ENCODE measurements around the gene LIG3.

The LIG3 gene

DNA sequence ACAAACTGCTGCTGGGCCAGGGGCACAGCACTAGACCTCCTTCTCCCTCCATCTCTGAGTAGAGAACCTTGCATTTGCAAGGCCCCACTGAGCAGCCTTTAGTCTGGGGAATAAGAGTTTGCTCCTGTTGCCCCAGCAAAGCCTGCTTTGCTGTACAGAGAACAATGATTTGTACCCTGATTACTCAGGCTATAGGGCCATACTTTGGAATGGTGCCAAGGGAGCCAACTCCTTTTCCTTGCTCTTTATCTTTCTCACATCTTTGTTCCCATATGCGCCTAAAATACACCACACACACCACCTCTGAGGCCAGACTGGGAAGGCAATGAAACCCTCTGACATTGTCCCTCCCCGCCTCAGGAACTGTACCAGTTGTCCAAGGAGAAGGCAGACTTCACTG lies 21.2 kb downstream of the LIG3 start:
- no peak for TF ChIP-seq YY1 (IDR thresholded peaks at IDR 0.05; ENCODE audit: insufficient read depth, insufficient read length)
- no peak for TF ChIP-seq SUZ12 (IDR thresholded peaks at IDR 0.05; ENCODE audit: extremely low read depth, insufficient read depth, insufficient read length)
- TF ChIP-seq ZNF274 (IDR thresholded peaks at IDR 0.05; ENCODE audit: low read depth, low read length): no peak
- no peak for DNase-seq (ENCODE audit: low read depth, low spot score)
- H3K36me3 ChIP-seq (ENCODE audit: insufficient read depth, insufficient read length, low read length): peaks cover 93% of the 10 kb centered on the region

GRCh38 chr17:35002876-35003551 lies 22.7 kb downstream of the LIG3 start:
- Histone ChIP-seq H3K4me1 (ENCODE audit: insufficient read depth, insufficient read length) (peaks cover 4% of the 10 kb centered on the region), H3K9ac (ENCODE audit: insufficient read length, low read depth) (no peak overlapping the region), H3K4me3 (ENCODE audit: insufficient read length, low read depth) (no peak overlapping the region), H3K36me3 (ENCODE audit: insufficient read depth, insufficient read length, low read length) (peaks cover 91% of the 10 kb centered on the region), H3K9me3 (ENCODE audit: insufficient read depth, low read length) (no peaks in the 10 kb centered on the region), H3K27me3 (ENCODE audit: insufficient read depth, insufficient read length) (no peaks in the 10 kb centered on the region)
- TF ChIP-seq ZNF274 (IDR thresholded peaks at IDR 0.05; ENCODE audit: low read depth, low read length) (no peak), SUZ12 (IDR thresholded peaks at IDR 0.05; ENCODE audit: extremely low read depth, insufficient read depth, insufficient read length) (no peak), YY1 (IDR thresholded peaks at IDR 0.05; ENCODE audit: insufficient read depth, insufficient read length) (no peak)
- no peak for DNase-seq (ENCODE audit: low read depth, low spot score)

More for the DNA sequence above, 21.2 kb downstream of the LIG3 start:
- no peak overlapping the region for H3K4me3 ChIP-seq (ENCODE audit: insufficient read length, low read depth)
- H3K9ac ChIP-seq (ENCODE audit: insufficient read length, low read depth): no peak overlapping the region
- H3K9me3 ChIP-seq (ENCODE audit: insufficient read depth, low read length): no peaks in the 10 kb centered on the region
- H3K4me1 ChIP-seq (ENCODE audit: insufficient read depth, insufficient read length): peaks cover 4% of the 10 kb centered on the region
- H3K27me3 ChIP-seq (ENCODE audit: insufficient read depth, insufficient read length): no peaks in the 10 kb centered on the region

- Histone ChIP-seq H3K9ac (ENCODE audit: insufficient read length, low read depth) (no peak overlapping the region), H3K9me3 (ENCODE audit: insufficient read depth, low read length) (no peaks in the 10 kb centered on the region), H3K4me1 (ENCODE audit: insufficient read depth, insufficient read length) (no peaks in the 10 kb centered on the region), H3K4me3 (ENCODE audit: insufficient read length, low read depth) (no peak overlapping the region), H3K36me3 (ENCODE audit: insufficient read depth, insufficient read length, low read length) (peaks cover 88% of the 10 kb centered on the region), H3K27me3 (ENCODE audit: insufficient read depth, insufficient read length) (no peaks in the 10 kb centered on the region)
- no peak for DNase-seq (ENCODE audit: low read depth, low spot score)
- no peak for TF ChIP-seq YY1 (IDR thresholded peaks at IDR 0.05; ENCODE audit: insufficient read depth, insufficient read length)
Measured at GRCh38 chr17:35003778-35004177, 23.5 kb downstream of the LIG3 start.

GRCh38 chr17:35006345-35006744 lies 26.0 kb downstream of the LIG3 start:
- TF ChIP-seq ZNF274 (IDR thresholded peaks at IDR 0.05; ENCODE audit: low read depth, low read length): no peak
- DNase-seq (ENCODE audit: low read depth, low spot score): no peak
- Histone ChIP-seq H3K27me3 (ENCODE audit: insufficient read depth, insufficient read length) (no peaks in the 10 kb centered on the region), H3K9ac (ENCODE audit: insufficient read length, low read depth) (no peak overlapping the region), H3K9me3 (ENCODE audit: insufficient read depth, low read length) (no peaks in the 10 kb centered on the region), H3K4me1 (ENCODE audit: insufficient read depth, insufficient read length) (peaks cover 2% of the 10 kb centered on the region), H3K4me3 (ENCODE audit: insufficient read length, low read depth) (no peak overlapping the region), H3K36me3 (ENCODE audit: insufficient read depth, insufficient read length, low read length) (peaks cover 75% of the 10 kb centered on the region)

GRCh38 chr17:35006961-35007360 lies 26.6 kb downstream of the LIG3 start:
- H3K27me3 ChIP-seq (ENCODE audit: insufficient read depth, insufficient read length): no peaks in the 10 kb centered on the region
- TF ChIP-seq SUZ12 (IDR thresholded peaks at IDR 0.05; ENCODE audit: extremely low read depth, insufficient read depth, insufficient read length): no peak
- no peak for TF ChIP-seq ZNF274 (IDR thresholded peaks at IDR 0.05; ENCODE audit: low read depth, low read length)
- no peak for TF ChIP-seq YY1 (IDR thresholded peaks at IDR 0.05; ENCODE audit: insufficient read depth, insufficient read length)
- DNase-seq (ENCODE audit: low read depth, low spot score): no peak
- H3K9ac ChIP-seq (ENCODE audit: insufficient read length, low read depth): no peak overlapping the region
- H3K4me3 ChIP-seq (ENCODE audit: insufficient read length, low read depth): no peak overlapping the region
- peaks cover 75% of the 10 kb centered on the region for H3K36me3 ChIP-seq (ENCODE audit: insufficient read depth, insufficient read length, low read length)
- no peaks in the 10 kb centered on the region for H3K9me3 ChIP-seq (ENCODE audit: insufficient read depth, low read length)
- H3K4me1 ChIP-seq (ENCODE audit: insufficient read depth, insufficient read length): peaks cover 3% of the 10 kb centered on the region

DNA sequence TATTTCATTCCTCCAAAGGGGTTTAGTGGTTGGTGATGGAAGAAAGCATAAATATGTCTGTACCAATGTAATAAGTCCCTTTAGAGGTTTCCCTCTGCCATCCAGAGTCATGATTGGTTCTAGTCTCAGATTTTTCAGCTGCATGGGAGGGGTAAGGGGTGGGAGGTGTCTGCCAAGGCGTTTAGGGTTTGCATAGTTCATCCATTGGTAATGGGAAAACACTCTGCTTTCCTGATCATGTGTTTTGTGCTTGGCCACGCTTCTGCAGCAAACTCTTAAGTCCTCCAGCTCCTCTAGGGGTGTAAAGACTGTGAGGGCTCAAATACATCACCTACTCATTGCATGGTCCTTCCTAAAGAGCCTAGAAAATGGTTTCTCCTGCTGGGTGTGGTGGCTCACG lies 29.8 kb downstream of the LIG3 start:
- peaks cover 50% of the 10 kb centered on the region for H3K36me3 ChIP-seq (ENCODE audit: insufficient read depth, insufficient read length, low read length)
- peaks cover 3% of the 10 kb centered on the region for H3K4me1 ChIP-seq (ENCODE audit: insufficient read depth, insufficient read length)
- no peaks in the 10 kb centered on the region for H3K27me3 ChIP-seq (ENCODE audit: insufficient read depth, insufficient read length)
- DNase-seq (ENCODE audit: low read depth, low spot score): no peak
- TF ChIP-seq SUZ12 (IDR thresholded peaks at IDR 0.05; ENCODE audit: extremely low read depth, insufficient read depth, insufficient read length) (no peak), ZNF274 (IDR thresholded peaks at IDR 0.05; ENCODE audit: low read depth, low read length) (no peak), YY1 (IDR thresholded peaks at IDR 0.05; ENCODE audit: insufficient read depth, insufficient read length) (no peak)
- no peaks in the 10 kb centered on the region for H3K9me3 ChIP-seq (ENCODE audit: insufficient read depth, low read length)
- H3K9ac ChIP-seq (ENCODE audit: insufficient read length, low read depth): no peak overlapping the region
- no peak overlapping the region for H3K4me3 ChIP-seq (ENCODE audit: insufficient read length, low read depth)

GRCh38 chr17:35011671-35012216 lies 31.4 kb downstream of the LIG3 start:
- TF ChIP-seq SUZ12 (IDR thresholded peaks at IDR 0.05; ENCODE audit: extremely low read depth, insufficient read depth, insufficient read length): no peak
- no peak for TF ChIP-seq YY1 (IDR thresholded peaks at IDR 0.05; ENCODE audit: insufficient read depth, insufficient read length)
- TF ChIP-seq ZNF274 (IDR thresholded peaks at IDR 0.05; ENCODE audit: low read depth, low read length): no peak
- Histone ChIP-seq H3K4me3 (ENCODE audit: insufficient read length, low read depth) (no peak overlapping the region), H3K27me3 (ENCODE audit: insufficient read depth, insufficient read length) (no peaks in the 10 kb centered on the region), H3K9me3 (ENCODE audit: insufficient read depth, low read length) (no peaks in the 10 kb centered on the region), H3K4me1 (ENCODE audit: insufficient read depth, insufficient read length) (peaks cover 3% of the 10 kb centered on the region), H3K36me3 (ENCODE audit: insufficient read depth, insufficient read length, low read length) (peaks cover 51% of the 10 kb centered on the region), H3K9ac (ENCODE audit: insufficient read length, low read depth) (no peak overlapping the region)
- DNase-seq (ENCODE audit: low read depth, low spot score): no peak

Data from NT2/D1 (cell line).